ENCODE results near the gene SLC39A11.

SLC39A11 gene

DNA sequence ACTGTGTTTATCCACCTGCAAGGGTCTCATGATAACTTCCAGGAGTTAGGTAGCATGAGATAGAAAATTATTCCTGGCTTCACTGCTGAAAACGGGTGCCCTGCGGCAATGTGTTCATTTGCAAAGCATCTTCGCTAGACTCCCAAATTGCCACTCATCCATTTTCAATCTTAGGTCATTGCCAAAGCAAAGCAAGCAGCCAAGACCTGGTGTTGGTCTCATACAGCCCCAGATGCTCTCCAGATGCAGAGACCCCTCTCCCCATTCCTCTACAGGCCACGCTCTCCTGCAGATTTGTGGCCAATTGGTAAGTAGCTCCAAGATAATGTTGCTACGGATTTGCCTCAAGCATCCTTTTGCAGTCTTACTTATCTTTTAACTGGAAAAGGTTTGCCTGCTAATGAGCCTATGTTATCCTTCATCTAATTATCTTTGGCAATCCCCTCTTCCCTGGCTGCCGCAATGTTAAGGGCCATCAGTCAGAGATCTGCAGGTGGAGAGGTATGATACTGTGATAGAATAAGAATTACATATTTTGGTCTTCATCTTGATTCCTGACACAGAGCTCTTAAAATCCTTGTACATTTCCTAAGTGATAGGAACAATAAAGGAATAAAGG lies 222.0 kb downstream of the SLC39A11 start:
- DNase-seq (ENCODE audit: low spot score) = no peak

DNA sequence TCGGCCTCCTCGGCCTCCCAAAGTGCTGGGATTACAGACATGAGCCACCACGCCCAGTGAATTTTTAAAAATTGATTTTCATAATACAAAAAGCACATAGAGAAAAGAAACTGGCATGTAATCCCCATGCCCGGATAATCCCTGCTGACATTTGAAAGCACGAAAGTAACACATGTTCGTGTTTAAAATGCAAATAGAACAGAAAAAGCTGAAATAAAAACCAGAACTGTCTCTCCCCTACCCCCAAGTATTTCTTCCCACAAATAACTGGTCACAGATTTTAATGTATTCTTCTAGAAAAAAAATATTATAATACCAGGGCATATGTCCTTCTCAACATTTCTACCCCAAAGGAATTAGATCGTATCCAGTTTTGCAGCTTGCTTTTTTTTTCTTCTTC lies 222.9 kb downstream of the SLC39A11 start:
- DNase-seq (ENCODE audit: low spot score) = no peak

DNA sequence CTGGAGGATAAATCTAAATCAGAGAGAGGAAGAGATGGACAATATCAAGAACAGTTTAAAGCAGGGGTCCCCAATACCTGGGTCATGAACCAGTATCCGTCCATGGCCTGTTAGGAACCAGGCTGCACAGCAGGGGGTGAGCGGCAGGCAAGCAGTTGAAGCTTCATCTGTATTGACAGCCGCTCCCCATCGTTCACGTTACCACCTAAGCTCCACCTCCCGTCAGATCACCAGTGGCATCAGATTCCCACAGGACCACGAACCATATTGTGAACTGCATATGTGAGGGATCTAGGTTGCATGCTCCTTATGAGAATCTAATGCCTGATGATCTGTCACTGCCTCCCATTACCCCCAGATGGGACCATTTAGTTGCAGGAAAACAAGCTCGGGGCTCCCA lies 226.5 kb downstream of the SLC39A11 start:
- no peak for DNase-seq (ENCODE audit: low spot score)

DNA sequence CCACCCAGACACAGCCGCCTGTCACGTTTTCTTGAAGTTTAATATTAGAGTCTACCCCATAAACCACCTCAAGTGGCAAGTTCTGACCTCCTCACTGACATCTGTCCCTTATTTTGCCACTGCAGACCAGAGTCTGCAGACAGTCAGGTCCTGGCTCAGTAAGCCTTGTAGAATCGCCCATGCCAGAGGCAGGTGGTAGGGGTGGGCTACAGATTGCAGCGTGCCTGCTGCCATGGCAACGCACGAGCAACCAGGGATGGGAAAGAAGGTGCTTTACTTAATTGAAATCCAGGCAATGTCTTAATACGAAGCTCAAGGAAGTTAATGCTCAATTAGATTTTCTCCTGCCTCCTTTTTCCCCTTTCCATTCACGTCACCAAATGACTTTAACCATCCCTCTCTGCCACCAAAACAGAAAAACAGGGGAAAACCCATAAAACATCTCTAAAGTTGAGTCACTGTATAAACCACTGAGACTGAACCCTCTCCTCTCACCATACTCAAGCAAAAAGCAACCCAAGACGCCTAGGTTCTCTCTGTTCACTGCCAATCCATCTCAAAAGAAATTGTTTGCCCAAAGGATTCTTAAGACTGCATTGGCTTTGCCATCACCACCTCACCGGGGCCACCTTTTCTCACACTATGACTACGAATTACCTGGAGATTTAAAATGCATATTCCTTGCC lies 228.8 kb downstream of the SLC39A11 start:
- peak; percentile 91 for DNase-seq (ENCODE audit: low spot score)

DNA sequence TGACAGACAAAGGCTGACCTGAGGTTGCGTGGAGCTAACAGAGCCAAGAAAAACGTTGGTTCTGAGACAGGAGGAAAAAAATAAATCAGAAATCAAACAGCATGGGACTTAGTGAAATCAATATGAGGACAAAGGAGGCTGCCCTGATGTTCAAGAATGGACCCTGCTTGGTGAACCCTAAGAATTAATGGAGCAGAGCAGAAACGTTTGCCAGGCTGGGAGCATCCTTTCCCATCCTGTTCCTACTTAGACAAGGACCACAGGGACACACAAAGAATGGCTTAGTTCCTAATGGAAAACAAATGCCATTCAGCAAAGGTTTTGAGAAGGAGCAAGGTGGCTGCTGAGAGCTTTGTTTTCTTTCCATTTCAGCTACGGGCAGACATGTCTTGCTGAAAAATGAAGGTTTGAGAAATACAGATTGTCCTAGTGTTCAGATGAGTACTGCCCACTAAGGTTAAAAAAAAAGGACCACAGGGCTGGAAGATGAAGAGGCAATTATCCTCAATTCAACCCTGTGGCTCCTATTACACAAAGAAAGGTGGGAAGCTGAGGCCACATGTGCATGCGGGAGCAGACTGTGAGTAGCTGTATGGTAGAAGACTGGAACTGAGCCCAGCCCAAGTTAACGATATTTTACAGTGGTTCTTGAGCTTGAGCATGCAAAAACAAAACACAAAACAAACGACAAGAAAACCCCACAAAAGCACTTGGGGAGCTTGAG lies 230.1 kb downstream of the SLC39A11 start:
- DNase-seq (ENCODE audit: low spot score) = no peak

DNA sequence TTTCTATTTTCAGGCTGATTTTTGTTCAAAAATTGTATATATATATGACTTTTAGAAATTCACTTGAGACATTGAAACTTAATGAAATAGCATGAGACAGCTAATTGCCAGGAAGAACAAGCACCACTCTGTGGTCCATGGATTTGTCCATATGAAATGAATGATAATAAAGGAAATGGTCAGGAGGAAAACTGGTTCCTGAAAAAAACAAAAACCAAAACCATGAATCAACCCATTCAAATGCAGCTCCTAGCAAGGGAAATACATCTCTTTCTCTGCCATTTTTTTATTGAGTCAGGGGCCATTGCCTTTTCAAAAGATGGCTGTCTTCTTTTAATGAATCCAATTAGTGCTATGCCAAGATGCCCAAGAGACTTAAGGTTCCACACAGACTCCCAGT lies 230.7 kb downstream of the SLC39A11 start:
- DNase-seq (ENCODE audit: low spot score) = no peak

DNA sequence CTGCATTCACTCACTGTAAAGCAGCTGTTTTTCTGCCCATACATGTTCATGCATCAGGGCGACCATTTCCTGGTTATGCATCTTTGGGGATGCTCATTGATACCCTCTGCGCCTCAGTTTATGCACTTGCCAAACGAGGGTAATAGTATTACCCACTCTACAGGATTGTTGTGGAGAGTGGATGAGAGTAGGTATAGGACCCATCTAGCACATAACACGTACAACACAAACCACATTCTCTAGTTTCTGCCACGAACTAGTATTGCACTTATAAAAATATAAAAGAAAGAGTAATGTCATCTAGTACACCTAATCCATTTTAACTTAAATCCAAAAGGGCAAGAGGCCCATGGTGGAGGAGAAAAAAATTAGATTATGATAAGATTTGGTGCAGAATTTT lies 231.7 kb downstream of the SLC39A11 start:
- no peak for DNase-seq (ENCODE audit: low spot score)

DNA sequence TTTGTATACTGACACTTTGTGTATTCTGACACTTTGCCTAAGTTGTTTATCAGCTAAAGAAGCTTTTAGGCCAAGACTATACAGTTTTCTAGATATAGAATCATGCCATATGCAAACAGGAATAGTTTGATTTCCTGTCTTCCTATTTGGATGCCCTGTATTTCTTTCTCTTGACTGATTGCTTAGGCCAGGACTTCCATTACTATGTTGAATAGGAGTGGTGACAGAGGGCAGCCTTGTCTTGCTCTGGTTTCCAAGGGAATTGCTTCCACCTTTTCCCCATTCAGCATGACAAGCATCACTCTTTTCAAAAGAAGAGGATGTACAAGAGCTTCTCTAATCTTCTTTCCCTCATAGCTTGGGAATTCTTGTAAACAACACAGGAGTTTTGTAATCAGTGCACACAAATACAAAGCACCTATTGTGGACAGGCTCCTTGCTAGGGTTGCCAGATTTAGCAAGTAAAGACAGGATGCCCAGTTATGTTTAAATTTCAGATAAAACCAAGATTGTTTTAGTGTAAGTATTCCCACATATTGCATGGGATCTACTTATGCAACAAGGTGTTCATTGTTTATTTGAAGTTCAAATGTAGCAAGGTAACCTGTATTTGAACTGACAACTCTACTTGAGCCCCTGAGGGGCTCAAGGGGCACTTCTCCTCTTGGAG lies 233.5 kb downstream of the SLC39A11 start:
- DNase-seq (ENCODE audit: low spot score) = no peak

DNA sequence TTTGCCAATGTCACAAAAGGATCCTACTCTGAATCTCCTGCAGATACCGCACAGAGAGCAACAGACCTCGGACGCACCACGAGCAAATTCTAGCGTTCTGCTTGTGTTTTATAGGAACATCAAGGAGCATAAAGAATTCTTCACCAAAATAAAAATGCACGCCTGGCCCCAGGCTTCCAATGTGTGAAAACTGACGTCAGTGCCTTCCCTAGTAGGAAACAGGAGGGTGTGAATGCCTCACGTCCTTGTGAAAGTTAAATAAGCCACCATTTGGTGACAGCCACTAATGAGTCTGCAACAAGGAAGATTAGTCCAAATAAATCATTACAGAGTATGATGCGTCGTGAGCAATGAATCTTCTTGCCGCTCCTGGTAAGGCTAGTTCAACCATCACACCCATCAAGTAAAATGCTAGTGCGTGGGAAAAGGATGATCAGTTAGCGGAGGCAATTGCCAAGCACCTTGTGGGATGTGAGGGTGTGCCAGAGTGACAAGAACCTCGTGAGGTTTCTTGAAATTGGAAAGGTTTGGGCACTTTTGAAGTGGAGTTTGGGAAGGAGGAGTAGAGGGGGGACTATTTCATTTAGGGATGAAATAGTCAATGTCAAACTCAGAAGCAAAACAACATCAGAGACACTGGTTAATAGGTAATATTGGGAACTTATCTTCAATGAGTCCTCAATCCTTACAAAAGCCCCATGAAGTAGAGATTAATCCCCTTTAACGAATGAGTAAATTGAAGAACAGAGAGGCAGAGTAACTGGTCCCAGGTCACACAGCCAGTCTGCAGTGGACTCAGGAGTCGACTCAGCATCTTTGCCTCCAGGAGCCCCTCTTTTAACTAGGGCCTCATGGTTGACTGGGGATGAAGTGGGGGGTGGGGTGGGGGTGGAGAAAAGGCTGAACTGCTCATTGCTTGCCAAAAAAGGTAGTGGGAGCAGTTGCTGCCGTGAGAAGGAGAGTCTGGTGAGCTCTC lies 238.8 kb downstream of the SLC39A11 start:
- peak; percentile 51 for DNase-seq (ENCODE audit: low spot score)

DNA sequence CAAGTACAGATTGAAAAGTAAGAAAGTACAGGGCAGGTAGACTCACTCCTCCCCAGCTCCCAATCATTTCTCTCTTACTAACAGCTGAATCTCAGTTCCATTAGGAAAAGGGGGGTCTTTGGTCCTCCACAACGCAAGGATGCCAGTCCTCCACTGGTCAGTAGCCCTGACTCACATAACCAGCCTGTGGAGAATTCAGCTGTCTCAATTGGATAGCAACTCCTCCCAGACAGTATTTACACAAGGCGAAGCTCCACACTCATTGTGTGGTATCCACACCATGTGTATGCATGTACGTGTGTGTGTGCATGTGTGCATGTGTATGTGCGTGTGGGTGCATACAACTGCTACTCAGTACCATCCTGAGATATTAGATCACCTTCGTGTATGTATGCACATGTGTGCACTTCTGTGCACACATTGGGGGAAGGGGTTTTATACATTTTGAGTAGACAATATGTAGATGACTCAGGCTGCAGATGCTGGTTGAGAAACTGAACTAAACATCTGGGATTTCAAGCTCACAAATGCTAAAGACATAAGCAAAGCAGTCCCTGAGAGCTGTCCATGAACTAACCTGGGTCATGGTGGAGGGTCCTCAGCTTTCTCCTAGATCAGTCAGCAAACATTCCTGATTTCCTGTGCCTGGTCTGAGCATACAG lies 240.1 kb downstream of the SLC39A11 start:
- no peak for DNase-seq (ENCODE audit: low spot score)

DNA sequence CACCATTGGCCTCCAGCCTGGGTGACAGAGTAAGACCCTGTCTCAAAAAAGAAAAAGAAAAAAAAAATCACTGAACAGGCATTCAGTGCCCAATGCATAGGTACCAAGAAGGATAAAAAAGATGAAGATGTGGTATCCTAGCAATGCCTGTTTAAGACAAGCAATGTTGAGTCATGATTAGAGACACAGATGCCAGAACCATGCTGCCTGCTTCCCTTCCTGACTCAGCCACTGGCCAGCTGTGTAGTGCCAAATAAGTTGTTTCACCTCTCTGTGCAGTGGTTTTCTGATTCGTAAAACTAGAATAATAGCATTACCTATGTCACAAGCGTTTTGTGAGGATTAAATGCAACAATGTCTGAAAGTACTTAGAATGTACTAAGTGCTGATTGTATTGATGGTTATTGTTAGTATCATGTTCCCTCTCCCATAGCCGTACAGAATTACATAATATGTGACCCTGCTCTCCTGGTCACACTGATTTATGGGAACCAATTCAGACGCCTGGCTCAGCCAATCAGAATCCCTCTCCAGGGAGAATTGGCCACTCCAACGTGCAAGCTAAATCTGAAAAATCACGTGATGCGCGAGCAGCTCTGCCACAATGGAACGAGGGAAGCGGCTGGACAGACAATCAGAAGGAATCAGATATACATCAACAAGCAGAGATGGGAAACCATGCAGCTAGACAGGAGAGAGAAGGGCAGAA lies 241.9 kb downstream of the SLC39A11 start:
- DNase-seq (ENCODE audit: low spot score) = no peak

DNA sequence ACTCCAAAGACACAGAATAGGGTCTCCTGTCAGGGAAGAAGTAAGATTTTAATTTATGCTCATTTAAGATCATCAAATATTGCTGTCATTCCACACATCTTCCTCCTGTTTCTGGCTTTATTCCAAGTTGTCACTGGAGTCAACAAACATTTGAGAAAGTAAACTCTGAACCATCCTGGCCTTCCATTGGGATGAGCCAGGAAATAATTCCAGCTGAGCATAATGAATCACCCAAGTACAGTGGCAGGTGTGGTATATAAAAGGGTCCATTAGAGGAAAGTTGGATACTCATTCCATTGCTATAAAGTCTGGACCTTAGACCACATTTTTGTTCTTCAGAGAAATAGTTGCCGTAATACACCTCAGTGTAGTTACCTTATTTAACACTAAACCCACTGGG lies 246.1 kb downstream of the SLC39A11 start:
- no peak for DNase-seq (ENCODE audit: low spot score)

DNA sequence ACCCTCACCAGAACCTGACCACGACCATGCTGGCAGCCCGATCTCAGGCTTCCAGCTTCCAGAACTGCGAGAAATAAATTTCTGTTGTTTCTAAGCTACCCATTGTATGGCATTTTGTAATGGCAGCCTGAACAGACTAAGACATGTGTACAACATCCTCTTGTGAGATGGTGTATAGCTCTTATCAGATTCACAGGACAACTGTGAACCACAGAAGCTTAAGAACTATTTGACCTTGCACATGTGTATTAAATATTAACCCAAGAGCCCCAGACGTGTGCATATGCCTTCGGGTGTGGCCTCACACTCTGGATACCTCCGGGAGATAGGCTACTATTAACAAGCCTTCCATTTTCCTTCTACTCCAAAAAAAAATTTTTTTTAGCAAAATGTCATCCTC lies 248.9 kb downstream of the SLC39A11 start:
- no peak for DNase-seq (ENCODE audit: low spot score)

DNA sequence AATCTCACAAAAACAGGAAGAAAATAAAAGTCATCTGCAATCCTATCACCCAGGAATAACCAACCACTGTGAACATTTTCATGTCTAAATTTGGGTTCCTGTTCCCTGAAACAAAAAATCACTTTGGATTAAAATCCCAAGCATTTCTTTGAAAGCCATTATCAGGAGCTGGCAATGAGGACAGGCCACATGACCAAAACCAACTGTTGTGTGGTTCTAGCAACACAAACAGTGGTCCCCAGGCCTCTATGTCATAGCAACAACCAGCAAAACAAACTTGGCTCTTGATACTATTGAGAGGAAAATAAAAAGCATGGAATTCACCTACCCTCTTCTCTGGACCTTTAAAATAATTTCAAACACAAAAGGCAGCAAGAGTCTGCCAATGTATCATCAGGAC lies 252.5 kb downstream of the SLC39A11 start:
- DNase-seq (ENCODE audit: low spot score) = no peak

DNA sequence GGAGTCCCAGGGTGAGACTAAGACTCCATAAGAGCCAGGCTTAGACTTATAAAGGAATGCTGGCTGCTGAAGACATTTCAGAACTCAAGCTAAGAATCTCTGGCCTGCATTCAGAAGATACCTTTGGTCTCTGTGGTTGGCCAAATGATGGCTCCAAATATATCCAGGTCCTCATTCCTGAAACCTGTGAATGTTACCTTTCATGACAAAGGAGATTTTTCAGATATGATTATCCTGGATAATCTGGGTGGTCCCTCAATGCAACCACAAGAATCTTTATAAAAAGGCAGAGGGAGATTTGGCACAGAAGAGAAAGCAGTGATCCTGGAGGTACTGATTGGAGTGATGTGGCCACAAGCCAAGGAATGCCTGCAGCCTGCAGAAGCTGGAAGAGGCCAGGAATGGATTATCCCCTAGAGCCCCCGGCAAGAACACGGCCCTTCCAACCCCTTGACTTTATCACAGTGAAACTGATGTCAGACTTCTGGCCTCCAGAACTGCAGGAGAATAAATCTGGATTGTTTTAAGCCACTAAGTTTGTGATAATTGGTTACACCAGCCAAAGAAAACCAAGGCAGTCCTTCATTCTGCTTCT lies 253.3 kb downstream of the SLC39A11 start:
- DNase-seq (ENCODE audit: low spot score) = no peak

DNA sequence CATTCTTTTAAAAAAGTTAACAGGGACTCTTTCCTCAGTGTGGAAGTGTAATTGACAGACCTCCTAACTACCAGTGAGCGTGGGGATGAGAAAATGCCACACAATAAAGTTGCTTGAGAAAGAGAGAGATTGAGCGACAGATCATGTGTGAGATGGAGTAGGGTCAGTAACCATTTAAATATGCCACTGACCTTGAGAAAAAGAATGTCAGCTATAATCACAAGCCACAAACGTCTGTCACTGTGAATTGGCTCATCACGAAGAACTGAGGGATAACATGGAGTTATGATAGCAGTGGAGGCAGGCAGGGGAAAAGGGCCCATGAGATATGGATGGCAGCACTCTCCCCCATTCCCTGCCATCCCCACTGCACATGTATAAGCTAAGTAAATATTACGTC lies 253.9 kb downstream of the SLC39A11 start:
- no peak for DNase-seq (ENCODE audit: low spot score)

DNA sequence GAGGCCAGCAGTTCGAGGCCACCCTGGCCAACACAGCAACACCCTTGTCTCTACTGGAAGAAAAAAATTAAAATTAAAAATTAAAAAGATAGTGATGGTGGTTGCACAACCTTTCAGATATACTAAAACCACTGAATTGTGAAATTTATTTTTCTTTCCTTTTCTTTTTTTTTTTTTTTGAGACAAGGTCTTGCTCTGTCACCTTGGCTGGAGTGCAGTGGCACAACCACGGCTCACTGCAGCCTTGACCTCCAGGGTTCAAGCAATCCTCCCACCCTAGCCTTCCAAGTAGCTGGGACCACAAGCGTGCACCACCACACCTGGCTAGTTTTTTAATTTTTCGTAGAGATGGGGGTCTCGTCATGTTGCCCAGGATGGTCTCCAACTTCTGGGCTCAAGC lies 254.4 kb downstream of the SLC39A11 start:
- no peak for DNase-seq (ENCODE audit: low spot score)

DNA sequence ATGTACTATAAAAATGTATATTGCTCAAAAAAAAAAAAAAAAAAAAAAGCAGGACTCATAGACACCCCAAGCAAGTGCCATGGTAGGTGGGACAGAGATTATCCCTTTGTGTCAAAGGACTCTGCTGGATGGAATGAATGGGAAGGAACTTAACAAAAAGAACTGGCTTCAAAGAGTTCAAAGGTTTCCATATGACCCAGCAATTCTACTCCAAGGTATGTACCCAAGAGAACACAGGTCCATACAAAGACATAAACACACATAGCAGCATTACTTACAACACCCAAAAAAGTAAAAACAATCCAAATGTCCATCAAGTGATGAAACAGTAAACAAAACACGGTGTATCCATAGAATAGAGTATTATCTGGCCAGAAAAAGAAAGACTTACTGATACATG lies 255.2 kb downstream of the SLC39A11 start:
- no peak for DNase-seq (ENCODE audit: low spot score)

DNA sequence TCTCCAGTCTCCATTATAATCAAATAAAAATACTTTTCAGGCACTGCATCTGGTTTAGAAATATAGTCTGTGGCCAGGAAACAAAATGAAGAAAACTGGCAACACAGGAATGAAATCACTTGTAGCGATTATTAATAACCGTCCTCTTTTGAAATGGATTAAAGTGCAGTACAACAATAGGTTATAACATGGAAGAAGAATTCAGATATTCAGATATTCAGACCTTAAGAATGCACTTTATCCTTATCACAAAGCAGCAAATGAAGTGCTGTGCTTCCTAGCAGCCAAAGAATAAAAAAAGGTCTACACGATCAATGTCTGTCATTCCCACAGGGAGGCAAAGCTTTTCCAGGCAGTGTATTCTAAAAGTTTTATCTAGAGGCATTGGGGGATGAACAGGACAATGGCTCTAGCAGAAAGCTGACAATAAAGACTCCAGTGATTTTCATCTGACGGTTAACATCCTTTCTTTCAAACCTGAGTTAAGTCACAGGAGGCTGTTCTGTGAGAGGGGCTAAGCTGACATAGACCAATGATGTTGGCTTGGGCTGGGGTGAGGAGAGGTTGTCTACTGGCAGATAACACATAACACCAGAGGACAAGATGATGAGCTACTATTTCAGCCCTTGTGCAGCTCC lies 259.2 kb downstream of the SLC39A11 start:
- no peak for DNase-seq (ENCODE audit: low spot score)

DNA sequence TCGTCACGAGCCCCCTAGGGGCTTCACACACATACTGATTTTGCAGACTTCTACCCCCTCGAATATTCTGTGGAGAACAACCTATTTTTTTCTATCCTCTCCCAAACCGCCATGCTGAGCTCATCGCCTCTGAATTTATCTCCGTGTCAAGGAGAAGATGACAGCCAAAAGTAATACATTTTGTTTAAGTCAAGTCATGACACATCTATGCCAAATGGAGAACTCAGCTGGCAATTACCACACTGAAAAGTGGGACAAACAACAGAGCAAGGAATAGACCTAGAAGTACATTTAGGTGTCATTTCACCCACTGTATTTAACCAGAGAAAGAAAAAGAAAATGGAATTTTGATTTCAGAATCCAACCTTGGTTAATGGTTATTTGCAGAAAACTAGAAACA lies 260.2 kb downstream of the SLC39A11 start:
- DNase-seq (ENCODE audit: low spot score) = no peak
